Measurements from ENCODE around the gene ECSIT.

- TF ChIP-seq CTCF (IDR thresholded peaks at IDR 0.05) (no peak), POLR2A (IDR thresholded peaks at IDR 0.05) (no peak)
Observed at GRCh38 chr19:11574689-11575088, 45.8 kb upstream of the ECSIT start.

All from lower leg skin (tissue), 3 donors.